Measurements from ENCODE around the gene PPP2R5C. TPM values are rescaled to one million over a fixed set of nuclear protein-coding genes. Genes with fewer than 3 reads are reported as not detected.

Gene PPP2R5C
- total RNA-seq, 1 donor from 2014 or later = 166 TPM

- no peak for DNase-seq
These were observed 54.5 kb downstream of the PPP2R5C start for GRCh38 chr14:101815994-101816393.

- DNase-seq = no peak
These were observed 56.0 kb downstream of the PPP2R5C start for GRCh38 chr14:101817501-101818001.

- no peak for DNase-seq
These were observed 57.9 kb downstream of the PPP2R5C start for GRCh38 chr14:101819251-101819990.

- DNase-seq = no peak
These were observed 58.8 kb downstream of the PPP2R5C start for GRCh38 chr14:101820283-101820798.

- no peak for DNase-seq
These were observed 60.0 kb downstream of the PPP2R5C start for GRCh38 chr14:101821528-101821927.

GRCh38 chr14:101823066-101823465, 61.6 kb downstream of the PPP2R5C start:
- no peak for DNase-seq

- no peak for DNase-seq
These were observed 62.1 kb downstream of the PPP2R5C start for GRCh38 chr14:101823511-101824120.

- DNase-seq = no peak
These were observed 62.8 kb downstream of the PPP2R5C start for GRCh38 chr14:101824339-101824727.

- DNase-seq = no peak
These were observed 64.3 kb downstream of the PPP2R5C start for GRCh38 chr14:101825797-101826196.

GRCh38 chr14:101826351-101826750, 64.8 kb downstream of the PPP2R5C start:
- DNase-seq = no peak

- no peak for DNase-seq
These were observed 65.8 kb downstream of the PPP2R5C start for GRCh38 chr14:101827286-101827685.

- DNase-seq = no peak
These were observed 66.5 kb downstream of the PPP2R5C start for GRCh38 chr14:101828046-101828445.

GRCh38 chr14:101830271-101830670, 68.8 kb downstream of the PPP2R5C start:
- DNase-seq = no peak

GRCh38 chr14:101833045-101833444, 71.5 kb downstream of the PPP2R5C start:
- DNase-seq = no peak

- no peak for DNase-seq
These were observed 72.9 kb downstream of the PPP2R5C start for GRCh38 chr14:101834397-101834796.

- no peak for DNase-seq
These were observed 73.5 kb downstream of the PPP2R5C start for GRCh38 chr14:101834800-101835547.

- DNase-seq = no peak
These were observed 74.1 kb downstream of the PPP2R5C start for GRCh38 chr14:101835566-101835965.

GRCh38 chr14:101836135-101836534, 74.6 kb downstream of the PPP2R5C start:
- no peak for DNase-seq

GRCh38 chr14:101838476-101838875, 77.0 kb downstream of the PPP2R5C start:
- no peak for DNase-seq

- no peak for DNase-seq
These were observed 77.7 kb downstream of the PPP2R5C start for GRCh38 chr14:101839236-101839635.

GRCh38 chr14:101839661-101840060, 78.2 kb downstream of the PPP2R5C start:
- no peak for DNase-seq

- no peak for DNase-seq
These were observed 79.3 kb downstream of the PPP2R5C start for GRCh38 chr14:101840649-101841369.
